Suppressor macrophage (primary cell): ENCODE measurements around the gene CASP8AP2.
"Not testable (repeated sequence)": the region's sequence is repeated elsewhere in the genome, so short reads cannot be mapped to it uniquely, and the experiment has no call there.

Experiments
- DNase-seq, 4 experiments: peaks; one replicate each; pipeline ENCODE4 v3.0.0-alpha.2; 2020 to 2022

Gene CASP8AP2

GRCh38 chr6:89888871-89889270 is 59.2 kb downstream of the CASP8AP2 start:
- no peak for DNase-seq

GRCh38 chr6:89890845-89891528 is 61.3 kb downstream of the CASP8AP2 start:
- not testable (repeated sequence) for DNase-seq

- not testable (repeated sequence) for DNase-seq
Measured at GRCh38 chr6:89892577-89892976, 62.9 kb downstream of the CASP8AP2 start.

- no peak for DNase-seq
Measured at GRCh38 chr6:89894169-89894568, 64.5 kb downstream of the CASP8AP2 start, which contains the start of gene GJA10. Gene GJA10 (plus strand): TSS chr6:89894469. CDS start chr6:89894469, 0 bp downstream.

GRCh38 chr6:89895276-89895874 is 65.7 kb downstream of the CASP8AP2 start:
- peak; percentile 12 to 53 (median 37) for DNase-seq

- DNase-seq, result not testable (repeated sequence)
Measured at GRCh38 chr6:89910001-89910901, 80.6 kb downstream of the CASP8AP2 start.

- no peak for DNase-seq
Measured at GRCh38 chr6:89910902-89911240, 81.2 kb downstream of the CASP8AP2 start.

GRCh38 chr6:89916136-89916920 is 86.6 kb downstream of the CASP8AP2 start:
- no peak for DNase-seq

GRCh38 chr6:89917216-89917615 is 87.5 kb downstream of the CASP8AP2 start:
- no peak for DNase-seq

GRCh38 chr6:89917801-89918366 is 88.2 kb downstream of the CASP8AP2 start:
- no peak for DNase-seq
